ENCODE measurements around the gene ATP2B2.

DNA sequence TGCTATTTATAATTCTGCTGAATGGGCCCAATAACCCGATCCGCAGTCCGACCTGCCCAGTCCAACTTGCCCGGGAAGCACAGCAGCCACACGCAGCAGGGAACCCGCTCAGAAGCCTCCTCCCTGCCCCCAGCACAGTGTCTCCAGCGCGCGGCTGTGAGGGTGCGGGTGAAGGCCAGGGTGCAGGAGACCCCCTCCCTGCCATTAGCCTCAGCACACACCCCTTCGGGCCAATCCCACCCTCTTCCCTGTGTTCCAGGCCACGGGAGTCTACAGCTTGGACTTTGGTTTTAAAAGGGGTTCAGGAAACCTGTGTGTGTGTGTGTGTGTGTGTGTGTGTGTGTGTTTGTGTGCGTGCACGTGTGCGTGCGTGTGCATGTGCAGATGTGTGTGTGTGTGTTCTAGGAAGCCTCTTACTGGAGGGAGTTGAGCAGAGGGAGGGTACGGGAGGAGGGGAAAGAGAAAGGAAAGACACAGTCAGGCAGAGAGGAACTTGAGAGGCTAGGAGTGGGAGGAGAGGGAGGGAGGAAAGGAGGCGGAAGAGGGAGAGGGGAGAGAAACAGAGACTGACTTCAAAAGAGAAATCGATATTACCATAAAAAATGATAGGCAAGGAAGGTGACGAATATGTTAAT is 34.2 kb downstream of the ATP2B2 start:
- TF ChIP-seq, protein P1, sequence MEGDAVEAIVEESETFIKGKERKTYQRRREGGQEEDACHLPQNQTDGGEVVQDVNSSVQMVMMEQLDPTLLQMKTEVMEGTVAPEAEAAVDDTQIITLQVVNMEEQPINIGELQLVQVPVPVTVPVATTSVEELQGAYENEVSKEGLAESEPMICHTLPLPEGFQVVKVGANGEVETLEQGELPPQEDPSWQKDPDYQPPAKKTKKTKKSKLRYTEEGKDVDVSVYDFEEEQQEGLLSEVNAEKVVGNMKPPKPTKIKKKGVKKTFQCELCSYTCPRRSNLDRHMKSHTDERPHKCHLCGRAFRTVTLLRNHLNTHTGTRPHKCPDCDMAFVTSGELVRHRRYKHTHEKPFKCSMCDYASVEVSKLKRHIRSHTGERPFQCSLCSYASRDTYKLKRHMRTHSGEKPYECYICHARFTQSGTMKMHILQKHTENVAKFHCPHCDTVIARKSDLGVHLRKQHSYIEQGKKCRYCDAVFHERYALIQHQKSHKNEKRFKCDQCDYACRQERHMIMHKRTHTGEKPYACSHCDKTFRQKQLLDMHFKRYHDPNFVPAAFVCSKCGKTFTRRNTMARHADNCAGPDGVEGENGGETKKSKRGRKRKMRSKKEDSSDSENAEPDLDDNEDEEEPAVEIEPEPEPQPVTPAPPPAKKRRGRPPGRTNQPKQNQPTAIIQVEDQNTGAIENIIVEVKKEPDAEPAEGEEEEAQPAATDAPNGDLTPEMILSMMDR (conservative IDR thresholded peaks at IDR 0.05; ENCODE audit: low read length) = no peak
- TF ChIP-seq EZH2phosphoT487 (IDR thresholded peaks at IDR 0.05; ENCODE audit: borderline replicate concordance) = no peak

All from Loucy (cell line).